Activated naive CD4-positive, alpha-beta T cell treated with anti-CD3 and anti-CD28 coated beads, Interleukin-2, amount 50 U/mL, for 72 hours (primary cell): ENCODE data around the gene FAM170B. TPM values are rescaled to one million over a fixed set of nuclear protein-coding genes. Genes with fewer than 3 reads are reported as not detected.

ENCODE experiments used
- ATAC-seq, 2 donors: fragments of 150-1000 bp; cut with Tn5 transposase; 2 replicates each; pipeline ENCODE4 v1.10.0; 2021; ENCODE audit warnings: mild to moderate bottlenecking in 2 of 2, moderate library complexity in 2 of 2
- DNase-seq, 2 donors: peaks; one replicate each; pipeline ENCODE4 v3.0.0; 2021 to 2022; ENCODE audit warnings: low spot score in 2 of 2
- H3K27ac Mint-ChIP-seq, 2 donors: one replicate each; pipeline ENCODE4 v1.8.0; 2022; ENCODE audit warnings: mild to moderate bottlenecking in 2 of 2, mixed read lengths in 2 of 2
- H3K36me3 Mint-ChIP-seq, 2 donors: one replicate each; pipeline ENCODE4 v1.8.0; 2022; ENCODE audit warnings: mixed read lengths in 2 of 2
- H3K9me3 Mint-ChIP-seq, 2 donors: one replicate each; pipeline ENCODE4 v1.8.0; 2022; ENCODE audit warnings: mixed read lengths in 2 of 2
- total RNA-seq, 2 donors: library from RNA; stranded (reverse); gene quantifications; one replicate each; pipeline ENCODE4 v1.2.3, GENCODE V29; 2022

The FAM170B gene
- total RNA-seq, 2 donors from 2014 or later = not detected

DNA sequence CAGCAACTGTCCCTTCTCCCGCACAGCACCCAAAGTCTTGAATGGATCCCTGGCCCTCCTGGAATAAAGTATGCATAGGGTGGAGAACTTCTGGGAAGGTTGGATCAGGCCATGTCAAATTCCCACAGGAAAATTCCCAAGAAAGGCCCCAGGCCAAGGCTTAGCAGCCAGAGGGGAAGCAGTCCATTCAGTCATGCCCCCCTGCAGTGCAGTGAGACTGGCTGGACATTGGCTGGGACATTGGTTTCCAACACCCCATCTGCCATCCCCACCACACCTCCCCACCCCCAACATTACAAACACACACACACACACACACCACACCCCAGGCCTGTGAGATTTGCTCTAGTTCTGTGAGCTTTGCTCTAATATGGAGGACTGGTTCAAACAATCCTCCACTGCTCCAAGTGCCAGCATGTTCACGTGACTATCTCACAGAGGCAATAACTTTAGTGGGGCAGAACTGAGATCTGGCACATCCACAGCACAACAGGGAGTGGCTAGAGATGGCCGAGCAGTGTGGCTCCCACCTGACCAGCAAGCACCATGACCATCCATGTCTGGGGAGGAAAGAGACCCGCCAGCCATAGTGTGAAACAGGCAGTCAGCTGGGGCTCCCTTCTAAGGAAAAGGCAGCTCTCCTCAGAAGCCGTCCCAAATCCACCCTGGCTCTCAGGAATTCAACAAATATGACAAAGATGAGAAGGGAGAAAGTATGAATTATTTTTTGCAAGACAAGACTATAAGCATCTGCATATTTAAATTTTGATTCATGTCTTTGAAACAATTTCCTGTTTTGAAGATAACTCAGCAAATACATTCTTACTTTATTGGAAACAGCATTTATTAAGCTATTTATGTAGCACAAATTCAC lies 6.7 kb upstream of the FAM170B start:
- H3K36me3 Mint-ChIP-seq = no peaks in the 10 kb centered on the region
- ATAC-seq = no peak
- DNase-seq = no peak
- H3K9me3 Mint-ChIP-seq = peaks cover 3% of the 10 kb centered on the region in 2 donors
- H3K27ac Mint-ChIP-seq = no peak overlapping the region

DNA sequence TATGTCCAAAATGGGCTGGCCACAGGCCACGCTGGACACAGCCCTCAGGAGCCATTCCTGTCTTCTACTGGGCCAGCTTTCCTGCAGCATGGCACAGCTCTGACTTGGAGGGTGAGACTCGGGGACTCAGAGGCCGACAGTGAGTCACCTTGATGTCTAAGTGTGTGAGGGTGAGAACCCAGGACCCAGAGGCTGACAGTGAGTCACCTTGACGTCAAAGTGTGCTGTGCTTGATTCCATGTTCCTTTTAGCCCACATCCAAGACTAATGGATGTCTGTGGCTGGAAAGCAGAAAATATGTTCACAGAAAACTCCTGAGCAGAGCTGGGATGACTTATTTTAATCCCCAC lies 6.0 kb upstream of the FAM170B start:
- no peak for DNase-seq
- Mint-ChIP-seq H3K36me3 (no peaks in the 10 kb centered on the region), H3K9me3 (peaks cover 3 to 5% of the 10 kb centered on the region in 2 donors), H3K27ac (no peak overlapping the region)
- peak in 1 of 2 donors; percentile 26 for ATAC-seq

DNA sequence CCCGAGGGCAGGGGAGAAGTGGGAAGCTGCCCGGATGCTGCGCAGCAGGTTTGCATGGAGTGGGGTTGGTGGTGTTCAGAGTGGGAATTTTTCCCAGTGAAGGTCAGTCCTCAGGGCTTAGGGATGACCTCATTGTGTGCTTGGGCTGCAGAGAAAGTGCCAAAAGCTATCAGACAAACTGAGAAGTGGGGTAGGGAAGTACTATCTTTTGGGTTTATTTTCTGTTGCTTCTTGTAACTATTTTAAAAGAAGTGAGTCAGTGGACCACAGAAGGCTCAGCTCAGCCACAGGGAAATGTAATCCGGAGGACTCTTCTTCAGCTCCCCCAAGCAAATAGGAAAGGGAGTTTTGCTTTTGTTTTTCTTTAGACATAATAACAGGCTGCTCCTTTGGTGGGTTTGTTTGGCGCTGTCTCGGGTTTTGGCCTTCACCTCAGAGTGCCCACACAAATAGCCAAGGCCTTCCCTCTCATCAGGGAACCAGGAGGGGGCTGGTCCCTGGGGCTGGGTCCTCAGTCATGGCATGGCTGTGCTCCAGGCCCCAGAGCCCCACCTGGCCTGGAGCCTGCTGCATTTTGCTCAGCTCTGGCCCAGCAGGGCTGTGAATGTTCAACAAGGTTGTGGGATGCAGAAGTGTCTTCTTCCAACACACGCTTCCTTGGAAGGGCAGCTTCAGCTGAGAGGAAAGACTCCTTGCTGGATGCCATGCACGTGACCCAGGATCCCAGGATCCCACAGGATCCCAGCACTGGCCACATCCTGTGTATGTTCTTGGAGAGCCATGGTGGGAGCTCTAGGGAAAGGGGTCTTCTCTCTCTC lies 5.4 kb upstream of the FAM170B start:
- Mint-ChIP-seq H3K36me3 (no peaks in the 10 kb centered on the region), H3K27ac (no peak overlapping the region), H3K9me3 (peaks cover 3 to 5% of the 10 kb centered on the region in 2 donors)
- DNase-seq (no peak), ATAC-seq (no peak)

DNA sequence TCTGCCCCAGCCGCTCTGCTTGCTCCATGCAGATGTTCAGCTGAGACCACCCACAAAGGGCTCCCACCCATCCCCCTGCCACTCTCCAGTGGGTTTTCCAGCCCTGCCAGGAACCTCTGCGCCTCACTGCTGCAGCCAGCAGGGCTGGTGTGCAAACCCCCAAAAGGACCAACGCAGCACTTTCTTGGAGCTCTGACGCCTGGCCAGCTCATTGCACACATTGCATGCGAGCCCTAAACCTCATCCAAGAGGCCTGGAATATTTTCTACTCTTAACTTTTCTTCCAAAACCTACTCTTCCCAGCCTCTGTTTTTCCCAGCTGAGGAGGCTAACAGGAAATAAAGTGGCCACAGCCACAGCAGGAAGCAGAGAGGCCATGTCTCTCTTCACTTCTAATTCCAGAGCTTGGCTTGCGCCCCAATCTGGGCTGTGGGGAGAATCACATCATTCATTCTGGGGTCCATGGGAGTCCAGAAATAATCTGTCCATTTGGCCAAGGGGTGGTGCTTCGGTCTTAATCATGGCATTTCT lies 4.6 kb upstream of the FAM170B start:
- DNase-seq (no peak), ATAC-seq (no peak)
- H3K9me3 Mint-ChIP-seq = peaks cover 3 to 5% of the 10 kb centered on the region in 2 donors
- H3K36me3 Mint-ChIP-seq = no peaks in the 10 kb centered on the region
- H3K27ac Mint-ChIP-seq = no peak overlapping the region

DNA sequence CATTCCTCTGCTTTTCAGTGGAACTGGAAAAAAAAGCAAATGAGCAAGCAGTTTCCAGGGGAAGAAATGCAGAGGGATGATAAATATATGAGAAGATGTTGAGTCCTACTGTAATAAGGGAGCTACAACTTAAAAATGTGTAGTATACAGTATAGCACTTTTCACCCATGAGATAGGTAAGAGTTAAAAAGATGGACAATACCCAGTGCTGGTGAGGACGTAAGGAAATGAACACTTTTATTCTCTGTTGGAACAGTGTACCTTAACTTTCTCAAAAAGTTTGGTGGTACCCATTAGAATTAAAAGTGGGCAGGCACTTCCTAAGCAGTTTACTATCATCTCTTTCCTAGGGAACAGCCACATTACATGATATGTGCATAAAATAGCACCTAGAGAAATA lies 2.7 kb upstream of the FAM170B start:
- ATAC-seq (no peak), DNase-seq (no peak)
- Mint-ChIP-seq H3K9me3 (peaks cover 3 to 5% of the 10 kb centered on the region in 2 donors), H3K27ac (no peak overlapping the region), H3K36me3 (no peaks in the 10 kb centered on the region)

DNA sequence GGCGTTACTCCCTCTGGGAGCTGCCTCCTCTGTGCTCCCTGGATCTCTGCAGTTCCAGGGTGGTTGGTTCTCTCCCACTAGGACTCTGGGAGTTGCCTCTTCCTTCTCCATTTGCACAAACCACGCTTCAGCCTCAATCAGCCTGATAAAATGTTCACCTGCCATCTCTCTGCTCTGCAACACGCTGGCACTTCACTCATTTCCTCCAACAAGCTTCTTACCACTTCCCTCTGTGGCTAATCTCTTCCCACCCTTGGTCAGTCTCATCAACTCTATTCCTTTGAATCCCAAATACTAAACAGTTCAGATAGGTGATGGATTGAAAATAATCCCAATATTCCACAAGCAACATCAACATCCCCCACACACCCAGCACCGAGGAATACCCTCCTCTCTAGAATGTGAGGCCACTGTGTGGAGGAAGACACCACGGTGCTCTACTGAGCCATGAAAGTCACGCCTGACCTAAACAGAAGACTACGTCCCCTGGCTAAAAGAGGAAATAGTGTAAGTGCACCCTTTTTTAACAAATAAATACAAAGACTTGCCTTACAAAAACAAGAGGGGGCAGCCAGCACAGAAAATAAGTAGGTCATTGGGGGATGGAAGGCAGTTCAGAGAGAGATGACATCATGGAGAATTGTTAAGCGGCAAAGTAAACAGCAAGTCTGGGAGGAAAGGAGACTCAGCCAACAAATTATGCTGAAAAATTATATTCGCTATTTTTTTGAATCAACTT lies 1.9 kb upstream of the FAM170B start:
- Mint-ChIP-seq H3K36me3 (no peaks in the 10 kb centered on the region), H3K9me3 (peaks cover 3 to 5% of the 10 kb centered on the region in 2 donors), H3K27ac (peak overlapping the region in 1 of 2 donors; percentile 19)
- ATAC-seq (no peak), DNase-seq (no peak)

DNA sequence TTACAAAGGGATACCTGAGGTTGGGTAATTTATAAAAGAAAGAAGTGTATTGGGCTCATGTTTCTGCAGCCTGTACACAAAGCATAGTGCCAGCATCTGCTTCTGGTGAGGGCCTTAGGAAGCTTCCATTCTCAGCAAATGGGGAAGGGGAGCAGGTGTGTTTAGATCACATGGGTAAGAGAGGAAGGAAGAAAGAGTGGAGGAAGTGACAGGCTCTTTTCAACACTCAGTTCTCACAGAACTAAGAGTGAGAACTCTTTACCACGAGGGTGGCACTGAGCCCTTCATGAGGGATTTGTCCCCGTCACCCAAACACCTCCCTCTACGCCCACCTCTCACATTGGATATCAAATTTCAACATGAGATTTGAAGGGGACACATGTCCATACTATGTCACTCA lies 506 bp upstream of the FAM170B start:
- ATAC-seq (no peak), DNase-seq (no peak)
- Mint-ChIP-seq H3K36me3 (no peaks in the 10 kb centered on the region), H3K9me3 (peaks cover 7 to 10% of the 10 kb centered on the region in 2 donors), H3K27ac (no peak overlapping the region)

DNA sequence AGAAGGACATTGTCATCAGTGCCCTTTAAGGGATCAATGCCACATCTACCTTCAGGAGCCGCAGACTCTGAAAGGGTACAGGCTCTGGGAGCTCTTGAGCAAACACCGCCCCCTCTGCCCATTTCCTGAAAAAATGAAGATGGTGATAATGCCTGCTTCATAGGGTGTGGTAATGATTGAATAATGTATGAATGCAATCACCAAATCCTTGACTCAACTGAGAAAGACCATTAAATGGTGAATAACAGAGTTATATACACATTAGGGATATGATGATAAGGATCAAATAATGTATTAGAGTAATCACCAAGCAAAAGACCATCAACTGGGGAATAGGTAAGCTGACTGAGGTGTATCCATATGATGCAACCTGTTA lies 1.5 kb downstream of the FAM170B start:
- DNase-seq = no peak
- Mint-ChIP-seq H3K27ac (no peak overlapping the region), H3K9me3 (peaks cover 14 to 16% of the 10 kb centered on the region in 2 donors), H3K36me3 (no peaks in the 10 kb centered on the region)
- no peak for ATAC-seq

DNA sequence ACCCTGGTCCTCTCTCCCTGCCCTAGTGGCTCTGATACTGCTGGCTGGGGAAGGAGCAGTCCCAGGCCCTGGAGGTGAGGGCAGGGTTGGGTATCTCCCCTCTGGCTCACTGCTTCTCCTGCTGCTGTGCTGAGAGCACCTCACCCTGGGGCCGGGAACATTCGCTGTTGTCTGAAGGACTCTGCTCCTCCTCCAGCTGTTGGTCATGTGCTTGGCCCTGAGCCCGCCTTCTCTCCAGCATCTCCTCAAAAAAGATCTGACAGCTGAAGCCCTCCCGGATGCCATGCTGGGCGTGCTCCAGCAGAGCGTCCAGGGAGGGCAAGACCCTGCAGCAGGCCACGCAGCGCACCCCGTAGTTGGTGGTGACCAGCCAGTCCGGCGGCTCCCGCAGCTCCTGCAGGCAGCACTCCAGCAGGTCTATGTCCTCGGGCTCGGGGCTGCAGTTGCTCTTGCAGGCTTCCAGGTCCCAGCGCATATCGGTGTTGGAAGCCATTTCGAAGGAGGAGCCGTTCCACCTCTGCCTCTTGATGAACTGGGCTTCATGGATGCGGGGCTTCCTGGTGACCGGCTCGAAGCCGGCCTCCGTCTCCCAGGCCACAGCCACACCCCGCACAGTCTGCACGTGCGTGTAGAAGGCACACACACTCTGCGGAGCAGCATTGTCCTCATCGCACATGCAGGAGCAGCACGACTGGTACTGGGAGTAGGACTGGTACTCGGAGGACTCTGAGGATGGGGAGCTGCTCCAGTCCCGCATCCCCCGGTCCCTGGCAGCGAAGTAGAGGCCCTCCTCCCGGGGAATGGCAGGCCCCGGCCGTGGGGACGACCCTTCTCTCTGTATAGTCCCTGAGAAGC lies 2.1 kb downstream of the FAM170B start:
- Mint-ChIP-seq H3K9me3 (peaks cover 11 to 16% of the 10 kb centered on the region in 2 donors), H3K36me3 (no peaks in the 10 kb centered on the region), H3K27ac (no peak overlapping the region)
- ATAC-seq (no peak), DNase-seq (no peak)

DNA sequence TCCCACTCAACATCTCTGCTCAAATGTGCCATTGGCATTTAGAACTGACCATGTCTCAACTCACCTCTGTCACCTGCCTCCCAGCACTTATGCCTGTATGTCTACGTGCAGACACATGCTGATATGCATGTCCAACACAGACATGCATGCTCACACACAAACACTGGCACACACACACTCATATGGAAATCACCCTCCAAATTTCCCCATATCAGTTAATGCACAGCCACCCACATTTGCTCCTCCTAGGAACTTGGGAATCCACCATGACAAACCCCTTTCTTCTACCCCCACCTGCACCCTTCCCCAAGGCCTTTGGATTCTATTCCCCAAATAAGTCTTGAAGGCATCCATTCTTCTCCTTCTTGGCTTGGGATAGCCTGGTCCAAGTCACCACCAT lies 4.4 kb downstream of the FAM170B start:
- peaks cover 11% of the 10 kb centered on the region in 2 donors for H3K9me3 Mint-ChIP-seq
- no peaks in the 10 kb centered on the region for H3K36me3 Mint-ChIP-seq
- no peak overlapping the region for H3K27ac Mint-ChIP-seq
- DNase-seq = no peak
- ATAC-seq = no peak

DNA sequence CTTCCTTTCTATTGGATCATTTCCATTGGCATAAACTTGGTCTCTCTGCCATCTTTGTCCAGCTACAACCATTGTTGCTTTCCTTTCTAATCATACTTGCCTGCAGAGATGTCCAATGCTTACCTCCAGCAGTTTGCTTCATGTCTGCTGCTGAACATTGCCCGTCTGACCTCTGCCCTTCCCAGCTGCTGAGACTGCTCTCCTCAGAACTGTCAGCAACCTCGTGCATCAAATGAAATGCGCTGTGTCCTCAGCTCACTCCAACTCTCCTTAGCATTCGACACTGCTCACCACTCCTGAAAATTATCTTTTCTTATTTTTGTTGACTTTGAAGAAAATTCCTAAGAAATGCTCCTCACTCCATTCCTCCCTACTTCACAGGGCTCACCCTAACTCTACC lies 5.0 kb downstream of the FAM170B start:
- peaks cover 11% of the 10 kb centered on the region in 2 donors for H3K9me3 Mint-ChIP-seq
- DNase-seq (no peak), ATAC-seq (no peak)
- no peaks in the 10 kb centered on the region for H3K36me3 Mint-ChIP-seq
- no peak overlapping the region for H3K27ac Mint-ChIP-seq

DNA sequence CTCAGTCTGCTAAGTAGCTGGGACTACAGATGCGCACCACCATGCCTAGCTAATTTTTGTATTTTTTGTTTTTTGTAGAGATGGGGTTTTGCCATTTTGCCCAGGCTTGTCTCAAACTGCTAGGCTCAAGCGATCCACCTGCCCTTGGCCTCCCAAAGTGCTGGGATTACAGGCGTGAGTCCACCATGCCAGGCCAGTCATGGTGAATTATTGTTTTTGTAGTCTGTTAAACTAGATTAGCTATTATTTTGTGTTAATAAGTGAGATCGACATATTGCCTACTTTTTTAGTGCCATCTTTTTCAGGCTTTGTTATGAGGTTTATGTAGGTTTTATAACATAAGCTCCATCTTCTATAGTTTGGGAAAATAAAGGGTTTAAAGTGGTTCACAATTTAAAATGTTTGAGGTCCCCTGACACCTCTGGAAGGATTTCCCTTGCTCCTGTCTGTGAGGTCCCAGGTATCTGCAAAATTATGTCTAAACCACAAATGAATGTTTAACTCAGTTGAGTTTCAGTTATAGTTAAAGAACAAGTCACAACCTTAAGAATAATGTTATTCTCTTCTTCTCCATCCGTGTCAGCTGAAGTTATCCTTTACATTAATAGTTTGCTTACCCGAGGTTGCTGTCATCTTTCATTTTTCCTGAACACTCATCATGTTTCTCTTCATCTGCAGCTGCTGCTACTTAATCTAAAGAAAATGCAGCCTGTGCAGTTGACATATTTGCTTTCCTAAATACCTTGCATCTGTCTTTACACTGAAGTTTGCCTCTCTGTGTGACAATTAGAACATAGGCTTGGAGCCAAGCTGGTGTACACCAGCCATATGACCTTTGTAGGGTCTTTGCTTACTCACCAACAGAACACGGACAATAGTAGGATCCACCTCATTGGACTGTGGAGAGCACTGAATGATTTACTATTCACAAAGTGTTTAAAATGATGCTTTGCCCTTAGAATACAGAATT lies 9.6 kb downstream of the FAM170B start:
- no peak overlapping the region for H3K27ac Mint-ChIP-seq
- peaks cover 11 to 14% of the 10 kb centered on the region in 2 donors for H3K9me3 Mint-ChIP-seq
- ATAC-seq = no peak
- DNase-seq = no peak
- H3K36me3 Mint-ChIP-seq = no peaks in the 10 kb centered on the region

DNA sequence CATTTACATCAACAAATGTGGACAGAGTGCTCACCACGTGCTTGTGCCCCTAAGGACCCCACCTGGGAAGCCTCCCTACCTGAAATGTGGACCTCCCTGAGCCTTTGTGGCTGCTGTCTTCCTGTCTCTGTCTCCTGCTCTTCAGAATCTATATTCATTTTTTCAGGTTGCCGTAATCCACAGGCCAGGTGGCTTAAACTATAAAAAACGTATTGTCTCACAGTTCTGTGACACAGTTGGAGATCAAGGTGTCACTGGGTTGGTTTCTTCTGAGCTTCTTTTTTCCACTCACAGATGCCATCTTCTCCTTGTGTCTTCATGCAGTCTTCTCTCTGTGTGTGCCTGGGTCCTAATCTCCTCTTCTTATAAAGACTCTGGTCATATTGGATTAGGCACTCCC lies 12.9 kb downstream of the FAM170B start:
- peaks cover 5 to 7% of the 10 kb centered on the region in 2 donors for H3K9me3 Mint-ChIP-seq
- no peaks in the 10 kb centered on the region for H3K36me3 Mint-ChIP-seq

DNA sequence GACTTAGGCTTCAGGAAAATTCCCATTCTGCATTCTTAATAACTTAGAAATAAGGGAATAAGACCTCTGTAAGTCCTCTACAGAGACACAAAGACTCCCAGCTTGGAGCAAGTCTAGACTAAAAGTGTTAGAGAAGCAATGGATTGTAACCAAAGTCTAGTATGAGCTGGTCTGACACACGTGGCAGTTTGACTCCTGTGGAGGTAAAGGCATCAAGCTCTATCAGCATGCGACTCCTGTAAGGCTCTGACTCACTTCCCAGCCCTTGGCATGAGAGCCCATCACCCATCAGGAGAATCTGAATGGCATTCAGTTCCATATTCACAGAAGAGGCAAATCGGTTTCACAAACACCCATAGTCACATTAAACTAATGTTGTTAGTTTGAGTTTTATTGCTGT lies 14.1 kb downstream of the FAM170B start:
- H3K9me3 Mint-ChIP-seq = peaks cover 5 to 7% of the 10 kb centered on the region in 2 donors
- DNase-seq (no peak), ATAC-seq (no peak)
- H3K36me3 Mint-ChIP-seq = no peaks in the 10 kb centered on the region
- no peak overlapping the region for H3K27ac Mint-ChIP-seq

More for the DNA sequence above, 12.9 kb downstream of the FAM170B start:
- no peak for ATAC-seq
- DNase-seq = no peak
- H3K27ac Mint-ChIP-seq = no peak overlapping the region
